Sigmoid colon (tissue), 4 donors: ENCODE measurements around the gene ARSG.

Experiments
- EP300 ChIP-seq, 4 donors: sonication (generic); formaldehyde crosslinking; IDR thresholded peaks; one replicate each; pipeline ENCODE4 v1.6.1; 2017; ENCODE audit warnings: antibody characterized with exemption in 4 of 4
- POLR2A ChIP-seq, 2 donors: fragments of 450-650 bp; IDR thresholded peaks; one replicate each; pipeline ENCODE4 v1.6.1; 2016; ENCODE audit warnings: antibody characterized with exemption in 2 of 2, mild to moderate bottlenecking in 2 of 2, moderate library complexity in 2 of 2
- POLR2AphosphoS5 ChIP-seq, 4 donors: sonication (generic); formaldehyde crosslinking; IDR thresholded peaks; one replicate each; pipeline ENCODE4 v1.6.1; 2017; ENCODE audit warnings: antibody characterized with exemption in 4 of 4
- TF ChIP-seq, protein P1 (sequence below), 4 experiments: fragments of 450-650 bp in 3 of 4; fragments of 200-600 bp in 1 of 4; IDR thresholded peaks; one replicate each; pipeline ENCODE4 v1.5.1; 2016 to 2019; ENCODE audit warnings: antibody characterized with exemption in 4 of 4, mild to moderate bottlenecking in 3 of 4, moderate library complexity in 2 of 4

- TF ChIP-seq, protein P1, sequence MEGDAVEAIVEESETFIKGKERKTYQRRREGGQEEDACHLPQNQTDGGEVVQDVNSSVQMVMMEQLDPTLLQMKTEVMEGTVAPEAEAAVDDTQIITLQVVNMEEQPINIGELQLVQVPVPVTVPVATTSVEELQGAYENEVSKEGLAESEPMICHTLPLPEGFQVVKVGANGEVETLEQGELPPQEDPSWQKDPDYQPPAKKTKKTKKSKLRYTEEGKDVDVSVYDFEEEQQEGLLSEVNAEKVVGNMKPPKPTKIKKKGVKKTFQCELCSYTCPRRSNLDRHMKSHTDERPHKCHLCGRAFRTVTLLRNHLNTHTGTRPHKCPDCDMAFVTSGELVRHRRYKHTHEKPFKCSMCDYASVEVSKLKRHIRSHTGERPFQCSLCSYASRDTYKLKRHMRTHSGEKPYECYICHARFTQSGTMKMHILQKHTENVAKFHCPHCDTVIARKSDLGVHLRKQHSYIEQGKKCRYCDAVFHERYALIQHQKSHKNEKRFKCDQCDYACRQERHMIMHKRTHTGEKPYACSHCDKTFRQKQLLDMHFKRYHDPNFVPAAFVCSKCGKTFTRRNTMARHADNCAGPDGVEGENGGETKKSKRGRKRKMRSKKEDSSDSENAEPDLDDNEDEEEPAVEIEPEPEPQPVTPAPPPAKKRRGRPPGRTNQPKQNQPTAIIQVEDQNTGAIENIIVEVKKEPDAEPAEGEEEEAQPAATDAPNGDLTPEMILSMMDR (IDR thresholded peaks at IDR 0.05), result no peak
- TF ChIP-seq POLR2A (IDR thresholded peaks at IDR 0.05) (no peak), POLR2AphosphoS5 (IDR thresholded peaks at IDR 0.05) (no peak), EP300 (IDR thresholded peaks at IDR 0.05) (no peak)
Measured at GRCh38 chr17:68248891-68249290, 42.4 kb upstream of the ARSG start.
